GM23248 (cell line): ENCODE measurements around the gene FAM120A. TPM values are rescaled to one million over a fixed set of nuclear protein-coding genes. Genes with fewer than 3 reads are reported as not detected.

Experiments
- DNase-seq: peaks from one replicate; pipeline ENCODE4 v3.0.0-alpha.2; 2015
- H2AFZ ChIP-seq: fragments of 200-600 bp; sonication (generic); 2 replicates; pipeline ENCODE4 v1.6.1; 2016; ENCODE audit warnings: antibody characterized with exemption
- H3F3A ChIP-seq: fragments of 200-600 bp; sonication (generic); 2 replicates; pipeline ENCODE4 v1.6.1; 2016; ENCODE audit warnings: mild to moderate bottlenecking, antibody characterized with exemption, mixed run types; ENCODE audit not compliant: insufficient read depth
- H3K27ac ChIP-seq: fragments of 200-600 bp; sonication (generic); 2 replicates; pipeline ENCODE4 v1.5.1; 2016; ENCODE audit warnings: mild to moderate bottlenecking
- H3K27me3 ChIP-seq: fragments of 200-600 bp; sonication (generic); replicated peaks from 2 replicates; pipeline ENCODE4 v1.6.1; 2016; ENCODE audit warnings: mild to moderate bottlenecking; ENCODE audit not compliant: insufficient read depth
- H3K36me3 ChIP-seq: fragments of 200-600 bp; sonication (generic); 2 replicates; pipeline ENCODE4 v1.6.1; 2016; ENCODE audit warnings: low read depth, mild to moderate bottlenecking
- H3K4me1 ChIP-seq: fragments of 200-600 bp; sonication (generic); 2 replicates; pipeline ENCODE4 v1.6.1; 2016; ENCODE audit warnings: mild to moderate bottlenecking; ENCODE audit not compliant: insufficient read depth
- H3K4me2 ChIP-seq: fragments of 200-600 bp; sonication (generic); one replicate; pipeline ENCODE4 v1.6.1; 2016; ENCODE audit warnings: mild to moderate bottlenecking; ENCODE audit not compliant: unreplicated experiment
- H3K4me3 ChIP-seq: fragments of 200-600 bp; sonication (generic); 2 replicates; pipeline ENCODE4 v1.5.1; 2016; ENCODE audit warnings: mild to moderate bottlenecking
- H3K79me2 ChIP-seq: fragments of 200-600 bp; sonication (generic); 2 replicates; pipeline ENCODE4 v1.6.1; 2016; ENCODE audit warnings: mild to moderate bottlenecking; ENCODE audit not compliant: insufficient read depth
- H3K9ac ChIP-seq: fragments of 200-600 bp; sonication (generic); 2 replicates; pipeline ENCODE4 v1.6.1; 2016; ENCODE audit warnings: mild to moderate bottlenecking
- H3K9me2 ChIP-seq: fragments of 200-600 bp; sonication (generic); 2 replicates; pipeline ENCODE4 v1.6.1; 2016; ENCODE audit warnings: mixed run types, mild to moderate bottlenecking, moderate library complexity; ENCODE audit not compliant: insufficient read depth
- H3K9me3 ChIP-seq: fragments of 200-600 bp; sonication (generic); one replicate; pipeline ENCODE4 v1.6.1; 2017; ENCODE audit warnings: low read depth
- H4K20me1 ChIP-seq: fragments of 200-600 bp; sonication (generic); 2 replicates; pipeline ENCODE4 v1.6.0; 2016; ENCODE audit not compliant: insufficient read depth
- EZH2 ChIP-seq: fragments of 200-600 bp; sonication (generic); IDR thresholded peaks from 2 replicates; pipeline ENCODE4 v1.6.1; 2018; ENCODE audit warnings: antibody characterized with exemption, mild to moderate bottlenecking; ENCODE audit not compliant: insufficient read depth, poor library complexity, severe bottlenecking
- EZH2phosphoT487 ChIP-seq: fragments of 200-600 bp; sonication (generic); IDR thresholded peaks from 2 replicates; pipeline ENCODE4 v1.6.1; 2018; ENCODE audit warnings: antibody characterized with exemption, moderate library complexity, mild to moderate bottlenecking, low read depth; ENCODE audit not compliant: insufficient read depth
- WGBS, 2 experiments: methylation state at CpG; one replicate each; pipeline ENCODE4 v1.1.6; 2015 to 2017; ENCODE audit warnings: low lambda C conversion rate in 2 of 2, low coverage in 1 of 2; ENCODE audit errors: missing lambda C conversion rate in 2 of 2; 5-methylcytosine and 5-hydroxymethylcytosine counted together
- in situ Hi-C: fragments of 300-500 bp; cut with MboI; formaldehyde crosslinking; loops from 2 replicates; pipeline ENCODE4 v1.15.0; 2020
- polyA plus RNA-seq: library from polyadenylated mRNA; unstranded; fragments of >200 nt; fragmentation: Nextera tagmentation; extraction: Ambion mirVana; gene quantifications from 2 replicates; pipeline ENCODE4 v1.2.1, GENCODE V29; 2016
- total RNA-seq: library from RNA; depleted of rRNA; stranded (reverse); fragments of >200 nt; shearing (Covaris generic); gene quantifications from 2 replicates; pipeline ENCODE4 v1.2.3, GENCODE V29; 2014

FAM120A gene
- total and polyA plus RNA-seq, 2 experiments from 2014 or later = 28.9 to 90.5 TPM

GRCh38 chr9:93603011-93603410 lies 151.5 kb downstream of the FAM120A start:
- no peak for TF ChIP-seq EZH2phosphoT487
- no peak for TF ChIP-seq EZH2
- Histone ChIP-seq H3K27me3 (no peaks in the 10 kb centered on the region), H3K4me1 (no peaks in the 10 kb centered on the region), H3K27ac (no peak overlapping the region), H3K9ac (no peak overlapping the region), H4K20me1 (no peaks in the 10 kb centered on the region), H3K79me2 (peaks cover 99% of the 10 kb centered on the region), H3K4me3 (no peak overlapping the region), H2AFZ (no peak overlapping the region), H3K9me3 (no peaks in the 10 kb centered on the region), H3K36me3 (no peaks in the 10 kb centered on the region), H3K9me2 (no peaks in the 10 kb centered on the region), H3F3A (no peaks in the 10 kb centered on the region; the same call in 1 of the 2 replicates), H3K4me2 (no peak overlapping the region)
- DNase-seq = no peak
- in situ Hi-C loops = no loop called here
- WGBS, 2 experiments = 95 to 96% methylated on average over 15 of the region's 15 CpGs

DNA sequence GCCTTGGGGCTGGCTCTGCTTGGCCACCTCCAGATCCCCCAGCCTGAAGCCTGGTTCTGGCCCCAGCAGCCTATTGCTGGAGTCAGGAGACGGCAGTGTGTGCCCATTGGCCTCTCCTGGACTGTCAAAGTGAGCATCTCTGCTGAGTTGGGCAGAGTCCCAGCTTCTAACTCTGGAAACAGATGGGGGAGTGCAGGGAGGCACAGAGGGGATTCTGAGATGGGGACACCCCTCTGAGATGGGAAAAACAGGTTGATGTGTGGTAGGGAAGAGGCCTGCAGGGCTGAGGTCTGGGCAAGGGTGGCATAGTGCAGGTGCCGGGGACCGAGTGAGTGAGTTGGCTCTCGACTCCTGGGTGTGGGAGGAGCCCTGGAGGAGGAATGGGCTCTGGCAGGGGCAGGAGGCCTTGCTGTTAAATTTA lies 152.4 kb downstream of the FAM120A start:
- H3K4me2 ChIP-seq = no peak overlapping the region
- no peaks in the 10 kb centered on the region; the same call in 1 of the 2 replicates for H3F3A ChIP-seq
- no peaks in the 10 kb centered on the region for H3K27me3 ChIP-seq
- no peak for DNase-seq
- no peak overlapping the region for H2AFZ ChIP-seq
- H3K9ac ChIP-seq = no peak overlapping the region
- H3K27ac ChIP-seq = no peak overlapping the region
- in situ Hi-C loops = no loop called here
- no peaks in the 10 kb centered on the region for H3K4me1 ChIP-seq
- no peaks in the 10 kb centered on the region for H3K9me2 ChIP-seq
- H4K20me1 ChIP-seq = no peaks in the 10 kb centered on the region
- H3K79me2 ChIP-seq = peaks cover 99% of the 10 kb centered on the region
- H3K9me3 ChIP-seq = no peaks in the 10 kb centered on the region
- H3K4me3 ChIP-seq = no peak overlapping the region
- 43 to 44% methylated on average over 4 of the region's 4 CpGs for WGBS, 2 experiments
- no peak for TF ChIP-seq EZH2phosphoT487
- no peak for TF ChIP-seq EZH2
- no peaks in the 10 kb centered on the region for H3K36me3 ChIP-seq

GRCh38 chr9:93606187-93606586 lies 154.7 kb downstream of the FAM120A start:
- 37 to 43% methylated on average over 3 of the region's 3 CpGs for WGBS, 2 experiments
- H3K36me3 ChIP-seq = 0 out of 2 replicates have a peak, but pooled peaks cover 4% of the 10 kb centered on the region
- H3K27me3 ChIP-seq = no peaks in the 10 kb centered on the region
- no peaks in the 10 kb centered on the region; the same call in 1 of the 2 replicates for H3F3A ChIP-seq
- H3K9ac ChIP-seq = no peak overlapping the region
- H3K9me3 ChIP-seq = no peaks in the 10 kb centered on the region
- H3K79me2 ChIP-seq = peaks cover 99% of the 10 kb centered on the region
- H4K20me1 ChIP-seq = no peaks in the 10 kb centered on the region
- H3K4me3 ChIP-seq = no peak overlapping the region
- in situ Hi-C loops = no loop called here
- no peak for DNase-seq
- TF ChIP-seq EZH2phosphoT487 = no peak
- no peak for TF ChIP-seq EZH2
- H2AFZ ChIP-seq = no peak overlapping the region
- no peak overlapping the region for H3K4me2 ChIP-seq
- no peak overlapping the region for H3K27ac ChIP-seq
- H3K4me1 ChIP-seq = no peaks in the 10 kb centered on the region
- H3K9me2 ChIP-seq = no peaks in the 10 kb centered on the region

DNA sequence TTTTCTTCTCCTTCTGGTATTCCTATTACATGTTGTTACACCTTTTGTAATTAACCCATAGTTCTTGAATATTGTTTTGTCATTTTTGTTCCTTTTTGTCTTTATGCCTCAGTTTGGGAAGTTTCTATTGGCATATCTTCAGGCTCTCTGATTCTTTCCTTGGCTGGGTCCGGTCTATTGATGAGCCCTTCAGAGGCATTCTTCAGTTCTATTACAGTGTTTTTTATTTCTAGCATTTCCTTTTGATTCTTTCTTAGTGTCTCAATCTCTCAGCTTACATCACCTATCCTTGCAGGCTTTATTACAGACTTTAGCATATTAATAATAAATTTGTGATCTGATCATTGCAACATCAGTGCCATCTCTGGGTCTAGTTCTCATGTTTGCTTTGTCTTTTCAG lies 158.7 kb downstream of the FAM120A start:
- H3K4me3 ChIP-seq = no peak overlapping the region
- no peak overlapping the region for H3K27ac ChIP-seq
- H3K36me3 ChIP-seq = 0 out of 2 replicates have a peak, but pooled peaks cover 4% of the 10 kb centered on the region
- peaks cover 95% of the 10 kb centered on the region for H3K79me2 ChIP-seq
- H3K4me1 ChIP-seq = no peaks in the 10 kb centered on the region
- no peaks in the 10 kb centered on the region for H3K27me3 ChIP-seq
- no peaks in the 10 kb centered on the region for H3K9me2 ChIP-seq
- H3F3A ChIP-seq = no peaks in the 10 kb centered on the region; the same call in 1 of the 2 replicates
- no peak overlapping the region for H3K9ac ChIP-seq
- H4K20me1 ChIP-seq = 0 out of 2 replicates have a peak, but pooled peaks cover 4% of the 10 kb centered on the region
- TF ChIP-seq EZH2phosphoT487 (no peak), EZH2 (no peak)
- in situ Hi-C loops = no loop called here
- DNase-seq = no peak
- no peaks in the 10 kb centered on the region for H3K9me3 ChIP-seq
- no peak overlapping the region for H2AFZ ChIP-seq
- no peak overlapping the region for H3K4me2 ChIP-seq
- 100% methylated on average over 1 of the region's 1 CpG for WGBS, 2 experiments
